ENCODE measurements around the gene CDK19. TPM values are rescaled to one million over a fixed set of nuclear protein-coding genes. Genes with fewer than 3 reads are reported as not detected.

CDK19 gene
- polyA plus RNA-seq, 1 donor (not counting 4 experiments of a cell fraction or from before 2014, with no cell fraction given) = 6.4 TPM

DNA sequence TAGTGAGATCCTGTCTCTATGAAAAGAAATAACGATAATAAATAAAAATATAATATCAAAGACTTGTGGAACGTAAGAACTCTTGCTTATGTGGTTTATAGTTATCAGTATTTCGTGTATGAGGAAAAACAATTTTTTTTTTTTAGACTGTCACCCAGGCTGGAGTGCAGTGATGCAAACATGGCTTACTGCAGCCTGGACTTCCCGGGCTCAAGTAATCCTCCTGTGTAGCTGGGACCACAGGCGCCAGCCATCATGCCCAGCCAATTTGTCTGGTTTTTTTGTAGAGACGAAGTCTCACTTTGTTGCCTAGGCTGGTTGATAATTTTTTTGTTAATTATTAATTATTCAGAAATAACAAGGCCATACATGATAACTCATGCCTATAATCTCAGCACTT lies 18.6 kb upstream of the CDK19 start:
- Histone ChIP-seq H3K27me3 (ENCODE audit: control insufficient read depth, extremely low read depth, insufficient read depth, low read length) (no peaks in the 10 kb centered on the region), H3K9ac (ENCODE audit: control insufficient read depth, extremely low read depth, insufficient read depth, low read length) (no peak overlapping the region), H3K9me3 (ENCODE audit: control insufficient read depth, low read depth, low read length) (no peaks in the 10 kb centered on the region), H3K9me1 (ENCODE audit: control insufficient read depth, extremely low read depth, insufficient read depth, low read length) (no peaks in the 10 kb centered on the region), H3K4me2 (ENCODE audit: control insufficient read depth, extremely low read depth, insufficient read depth, low read depth, low read length) (no peak overlapping the region), H4K20me1 (ENCODE audit: control insufficient read depth, extremely low read depth, insufficient read depth, low read length) (no peaks in the 10 kb centered on the region), H3K27ac (ENCODE audit: control insufficient read depth, insufficient read depth, low read length) (no peak overlapping the region), H3K4me1 (ENCODE audit: control insufficient read depth, extremely low read depth, insufficient read depth, low read length) (no peaks in the 10 kb centered on the region), H3K4me3 (ENCODE audit: control insufficient read depth in 2 of 3, extremely low read depth in 1 of 3, insufficient read depth in 2 of 3, low read depth in 1 of 3, low read length in 3 of 3) (no peak overlapping the region), H2AFZ (ENCODE audit: control insufficient read depth, low read length) (no peak overlapping the region), H3K36me3 (ENCODE audit: control insufficient read depth in 2 of 2, extremely low read depth in 1 of 2, insufficient read depth in 2 of 2, low read length in 2 of 2) (no peaks in the 10 kb centered on the region), H3K79me2 (ENCODE audit: control insufficient read depth, insufficient read depth, low read length) (no peaks in the 10 kb centered on the region)
- dilution Hi-C loops (cut with MboI; ENCODE audit: extremely low pct_ligation_motif_present, low sequenced_read_pairs) = no loop called here
- DNase-seq (ENCODE audit: low read depth, low spot score) (no peak), FAIRE-seq (no peak)
- TF ChIP-seq EZH2 (IDR thresholded peaks at IDR 0.05; ENCODE audit: low read length) = no peak
- TF ChIP-seq, protein P1, sequence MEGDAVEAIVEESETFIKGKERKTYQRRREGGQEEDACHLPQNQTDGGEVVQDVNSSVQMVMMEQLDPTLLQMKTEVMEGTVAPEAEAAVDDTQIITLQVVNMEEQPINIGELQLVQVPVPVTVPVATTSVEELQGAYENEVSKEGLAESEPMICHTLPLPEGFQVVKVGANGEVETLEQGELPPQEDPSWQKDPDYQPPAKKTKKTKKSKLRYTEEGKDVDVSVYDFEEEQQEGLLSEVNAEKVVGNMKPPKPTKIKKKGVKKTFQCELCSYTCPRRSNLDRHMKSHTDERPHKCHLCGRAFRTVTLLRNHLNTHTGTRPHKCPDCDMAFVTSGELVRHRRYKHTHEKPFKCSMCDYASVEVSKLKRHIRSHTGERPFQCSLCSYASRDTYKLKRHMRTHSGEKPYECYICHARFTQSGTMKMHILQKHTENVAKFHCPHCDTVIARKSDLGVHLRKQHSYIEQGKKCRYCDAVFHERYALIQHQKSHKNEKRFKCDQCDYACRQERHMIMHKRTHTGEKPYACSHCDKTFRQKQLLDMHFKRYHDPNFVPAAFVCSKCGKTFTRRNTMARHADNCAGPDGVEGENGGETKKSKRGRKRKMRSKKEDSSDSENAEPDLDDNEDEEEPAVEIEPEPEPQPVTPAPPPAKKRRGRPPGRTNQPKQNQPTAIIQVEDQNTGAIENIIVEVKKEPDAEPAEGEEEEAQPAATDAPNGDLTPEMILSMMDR (optimal IDR thresholded peaks at IDR 0.05 in 1 of 3, IDR thresholded peaks at IDR 0.05 in 1 of 3, conservative IDR thresholded peaks at IDR 0.05 in 1 of 3; ENCODE audit: extremely low read depth in 1 of 3, insufficient read depth in 2 of 3, low read length in 3 of 3) = no peak

DNA sequence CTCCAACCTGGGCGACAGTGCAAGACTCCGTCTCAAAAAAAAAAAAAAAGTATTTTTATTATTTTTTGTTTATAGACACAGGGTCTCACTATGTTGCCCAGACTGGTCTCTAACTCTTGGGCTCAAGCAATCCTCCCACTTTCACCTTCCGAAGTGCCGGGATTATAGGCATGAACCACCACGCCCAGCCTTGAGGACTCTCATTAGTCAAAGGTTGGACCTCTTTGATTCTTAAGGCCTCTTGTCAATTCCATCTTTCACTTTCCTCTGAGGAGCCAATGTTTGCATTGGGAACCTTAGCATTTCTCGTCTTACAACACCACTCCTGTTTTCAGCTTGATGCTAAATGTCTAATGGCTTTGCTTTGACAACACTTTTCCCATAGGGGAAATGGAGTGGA lies 16.1 kb upstream of the CDK19 start:
- Histone ChIP-seq H3K4me1 (ENCODE audit: control insufficient read depth, extremely low read depth, insufficient read depth, low read length) (peaks cover 4% of the 10 kb centered on the region), H2AFZ (ENCODE audit: control insufficient read depth, low read length) (no peak overlapping the region), H3K4me2 (ENCODE audit: control insufficient read depth, extremely low read depth, insufficient read depth, low read depth, low read length) (no peak overlapping the region), H4K20me1 (ENCODE audit: control insufficient read depth, extremely low read depth, insufficient read depth, low read length) (no peaks in the 10 kb centered on the region), H3K27ac (ENCODE audit: control insufficient read depth, insufficient read depth, low read length) (no peak overlapping the region), H3K9me1 (ENCODE audit: control insufficient read depth, extremely low read depth, insufficient read depth, low read length) (no peaks in the 10 kb centered on the region), H3K9ac (ENCODE audit: control insufficient read depth, extremely low read depth, insufficient read depth, low read length) (no peak overlapping the region), H3K4me3 (ENCODE audit: control insufficient read depth in 2 of 3, extremely low read depth in 1 of 3, insufficient read depth in 2 of 3, low read depth in 1 of 3, low read length in 3 of 3) (no peak overlapping the region), H3K36me3 (ENCODE audit: control insufficient read depth in 2 of 2, extremely low read depth in 1 of 2, insufficient read depth in 2 of 2, low read length in 2 of 2) (no peaks in the 10 kb centered on the region), H3K79me2 (ENCODE audit: control insufficient read depth, insufficient read depth, low read length) (no peaks in the 10 kb centered on the region), H3K9me3 (ENCODE audit: control insufficient read depth, low read depth, low read length) (no peaks in the 10 kb centered on the region), H3K27me3 (ENCODE audit: control insufficient read depth, extremely low read depth, insufficient read depth, low read length) (no peaks in the 10 kb centered on the region)
- dilution Hi-C loops (cut with MboI; ENCODE audit: extremely low pct_ligation_motif_present, low sequenced_read_pairs) = no loop called here
- DNase-seq (ENCODE audit: low read depth, low spot score) (no peak), FAIRE-seq (no peak)
- TF ChIP-seq EZH2 (IDR thresholded peaks at IDR 0.05; ENCODE audit: low read length) = no peak
- TF ChIP-seq, protein P1 (optimal IDR thresholded peaks at IDR 0.05 in 1 of 3, IDR thresholded peaks at IDR 0.05 in 1 of 3, conservative IDR thresholded peaks at IDR 0.05 in 1 of 3; ENCODE audit: extremely low read depth in 1 of 3, insufficient read depth in 2 of 3, low read length in 3 of 3) = no peak
